Muscle of back (tissue), 11 donors: ENCODE data around the gene ARHGAP26. TPM values are rescaled to one million over a fixed set of nuclear protein-coding genes. Genes with fewer than 3 reads are reported as not detected.
A peak's percentile ranks its signal among the peaks of the same experiment; 100 is the strongest.
"Not testable (repeated sequence)": the region's sequence is repeated elsewhere in the genome, so short reads cannot be mapped to it uniquely, and the experiment has no call there.

Experiments used
- DNase-seq, 3 donors: peaks; one replicate each; pipeline versions ENCODE4 v3.0.0 to v3.0.0-alpha.2; 2013
- polyA plus RNA-seq, 10 donors: library from polyadenylated mRNA; unstranded; fragments of 120-200 nt; gene quantifications; one replicate each; pipeline ENCODE4 v1.2.1, GENCODE V29; 2013; ENCODE audit not compliant: insufficient read length in 10 of 10

The ARHGAP26 gene
- polyA plus RNA-seq, 10 donors: 10.7 to 23.3 (median 16.0) TPM

DNA sequence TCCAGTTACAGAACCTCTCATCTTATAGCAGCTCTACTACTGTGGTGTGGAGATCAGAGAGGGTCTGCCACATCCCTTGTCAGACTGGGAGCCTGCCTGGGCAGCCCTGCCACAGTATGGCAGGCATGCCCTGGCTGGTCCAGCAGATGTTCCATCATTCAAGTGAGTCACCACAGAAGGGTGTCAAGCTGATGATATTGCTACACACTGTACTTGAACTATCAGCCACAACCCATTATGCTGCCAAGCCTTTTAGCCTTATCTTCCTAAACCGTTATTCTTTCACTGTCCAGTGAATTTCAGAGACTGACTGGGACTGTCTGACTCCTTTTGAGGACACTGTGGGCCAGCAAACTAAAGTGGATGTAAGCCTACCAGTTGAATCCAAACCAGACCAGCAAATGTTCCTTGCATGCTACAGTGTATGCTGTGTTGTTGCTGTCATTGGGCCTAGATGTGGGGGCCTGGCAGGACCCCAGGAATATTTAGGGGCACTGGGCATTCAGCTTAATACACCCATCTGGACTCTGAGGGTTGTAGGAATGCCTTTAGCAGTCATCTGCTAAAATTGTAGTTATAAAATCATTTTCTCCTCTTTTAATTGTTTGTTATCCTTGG is 430.7 kb downstream of the ARHGAP26 start:
- DNase-seq: no peak

DNA sequence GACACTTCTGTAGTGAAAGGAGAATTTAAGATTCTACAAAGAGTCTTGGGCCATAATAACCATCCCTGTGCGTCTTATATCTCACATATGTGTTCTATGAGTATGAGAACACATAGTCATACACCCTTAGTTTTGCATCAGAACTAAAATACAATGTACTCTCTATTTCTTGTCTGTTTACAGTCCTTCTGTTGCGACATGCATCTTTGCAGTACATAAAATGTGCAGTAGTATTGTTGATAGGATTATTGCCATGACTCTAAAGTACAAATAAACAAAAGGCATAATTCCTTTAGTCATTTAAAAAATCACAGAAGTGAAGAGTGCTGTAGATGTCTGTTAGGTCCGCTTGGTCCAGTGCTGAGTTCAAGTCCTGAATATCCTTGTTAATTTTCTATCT is 431.4 kb downstream of the ARHGAP26 start:
- DNase-seq: no peak

- not testable (repeated sequence) for DNase-seq
Observed at GRCh38 chr5:143203301-143203956, 433.3 kb downstream of the ARHGAP26 start.

DNA sequence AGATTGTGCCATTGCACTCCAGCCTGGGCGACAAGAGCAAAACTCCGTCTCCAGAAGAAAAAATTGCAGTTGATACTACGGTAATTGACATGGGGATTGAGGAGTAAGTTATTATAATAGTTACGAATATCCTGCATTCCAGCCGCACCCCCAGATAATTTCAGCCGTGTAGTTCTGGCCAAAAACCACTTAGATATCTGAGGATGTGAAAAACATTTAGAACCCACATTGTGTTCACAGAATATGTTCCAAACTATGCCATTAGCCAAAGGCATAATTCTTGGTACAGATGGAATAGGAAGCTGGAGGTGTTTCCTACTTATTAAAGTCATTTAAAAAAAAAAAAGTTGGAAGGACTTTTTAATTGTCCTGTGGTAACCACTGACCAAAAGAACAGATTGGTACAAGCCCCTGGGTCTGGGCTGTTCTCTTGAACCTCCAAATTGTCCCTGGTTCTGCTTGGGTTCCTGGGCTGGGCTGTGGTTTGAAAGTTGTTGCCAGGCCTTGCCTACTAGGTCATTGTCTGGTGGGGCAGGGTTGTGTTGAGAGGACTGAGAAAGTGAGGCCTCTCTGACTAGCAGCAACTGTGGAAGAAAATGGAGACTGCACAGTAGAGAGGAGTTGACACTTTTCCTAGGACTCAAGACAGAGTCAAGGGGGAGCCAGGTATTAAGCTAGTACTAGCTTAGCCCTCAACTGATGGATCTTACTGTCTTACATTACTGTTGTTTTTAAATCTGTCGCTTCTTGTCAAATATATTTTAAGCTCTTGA is 434.5 kb downstream of the ARHGAP26 start:
- no peak for DNase-seq

DNA sequence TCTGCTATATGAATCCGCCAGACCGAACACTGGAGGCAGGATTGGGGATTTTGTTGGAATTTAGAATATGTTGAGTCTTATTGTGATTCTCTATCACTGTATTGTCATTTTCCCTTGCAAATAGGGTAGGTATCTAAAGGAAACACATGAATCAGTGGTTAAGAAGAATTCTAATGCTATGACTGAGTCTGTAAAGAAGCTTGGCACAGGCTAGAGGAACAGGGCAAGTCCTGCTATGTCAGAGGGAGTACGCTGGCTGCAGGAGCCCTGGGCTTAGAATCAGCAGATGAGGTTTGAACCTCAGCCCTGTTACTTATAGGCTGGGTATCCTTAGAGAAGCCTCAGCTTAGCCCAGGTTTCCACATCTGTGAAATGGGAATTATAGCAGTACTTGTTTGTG is 435.2 kb downstream of the ARHGAP26 start:
- DNase-seq: peak in 1 of 3 donors; percentile 89

DNA sequence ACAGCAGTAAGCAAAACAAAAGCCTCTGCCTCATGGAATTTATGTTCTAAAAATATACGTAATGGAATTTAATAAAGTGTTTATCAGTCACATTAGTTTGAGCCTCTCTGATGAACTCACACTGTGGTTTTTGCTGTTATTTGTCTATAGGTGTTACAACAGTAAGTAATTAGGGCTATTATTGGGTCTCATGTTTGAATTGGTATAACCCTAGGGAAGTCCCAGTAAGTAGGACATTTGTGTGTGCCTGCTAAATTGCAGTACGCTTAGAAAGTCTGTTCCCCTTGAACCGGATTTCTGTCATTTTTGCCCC is 435.7 kb downstream of the ARHGAP26 start:
- DNase-seq: no peak

DNA sequence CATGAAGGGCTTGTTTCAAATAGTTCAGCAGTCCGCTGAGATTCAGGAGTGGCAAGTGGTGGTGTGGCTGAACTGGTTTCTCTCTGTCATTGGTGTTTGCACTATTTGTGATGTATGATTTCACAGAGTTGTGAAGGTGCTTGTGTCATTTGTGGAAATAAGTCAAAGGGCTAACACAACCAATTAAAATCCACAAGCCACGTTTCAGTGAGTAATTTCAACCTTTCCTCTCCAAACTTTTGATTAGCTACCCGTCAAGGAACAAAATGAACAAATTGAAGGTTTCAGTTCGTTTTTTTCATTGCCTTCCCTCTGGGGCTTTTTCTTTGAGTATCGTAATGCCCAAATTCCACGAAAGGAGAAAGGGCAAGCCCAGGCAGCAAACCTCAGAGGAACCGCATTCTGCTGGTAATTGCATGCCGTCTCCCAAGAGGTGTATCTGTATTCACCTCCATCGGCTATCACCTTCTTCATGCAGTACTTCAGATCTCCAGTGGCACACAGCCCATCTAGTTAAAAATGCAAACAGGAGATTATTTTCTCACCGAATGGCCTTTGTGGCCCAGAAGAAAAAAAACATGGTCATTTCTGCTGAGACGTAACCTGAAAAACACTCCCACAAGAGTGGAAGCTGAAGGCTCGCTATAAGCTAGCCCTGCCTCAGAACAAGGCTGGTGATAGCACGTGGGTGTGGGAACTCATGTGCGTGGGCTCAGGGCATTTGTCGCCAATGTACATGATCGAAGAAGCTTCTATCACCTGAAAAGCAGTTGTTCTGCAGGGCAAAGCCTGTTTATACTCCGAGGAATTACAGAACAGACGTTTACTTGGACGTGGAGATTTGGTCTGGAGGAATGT is 436.2 kb downstream of the ARHGAP26 start:
- no peak for DNase-seq

DNA sequence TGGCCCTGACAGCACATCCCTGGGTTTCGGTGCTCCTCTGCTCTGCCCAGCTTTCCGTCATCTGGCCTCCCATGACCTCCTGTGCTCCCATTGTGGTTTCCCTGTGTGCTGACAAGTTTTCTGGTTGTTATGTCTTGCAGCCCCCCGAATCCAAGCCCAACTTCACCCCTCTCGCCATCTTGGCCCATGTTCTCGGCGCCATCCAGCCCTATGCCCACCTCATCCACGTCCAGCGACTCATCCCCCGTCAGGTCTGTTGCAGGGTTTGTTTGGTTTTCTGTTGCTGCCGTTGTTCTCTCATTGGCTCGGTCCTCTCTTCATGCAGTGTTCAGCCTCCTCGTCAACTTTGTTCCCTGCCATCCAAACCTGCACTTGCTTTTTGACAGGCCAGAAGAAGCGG is 436.9 kb downstream of the ARHGAP26 start:
- no peak for DNase-seq

- DNase-seq: peak in 1 of 3 donors; percentile 48
Observed at GRCh38 chr5:143207563-143208364, 437.6 kb downstream of the ARHGAP26 start.

DNA sequence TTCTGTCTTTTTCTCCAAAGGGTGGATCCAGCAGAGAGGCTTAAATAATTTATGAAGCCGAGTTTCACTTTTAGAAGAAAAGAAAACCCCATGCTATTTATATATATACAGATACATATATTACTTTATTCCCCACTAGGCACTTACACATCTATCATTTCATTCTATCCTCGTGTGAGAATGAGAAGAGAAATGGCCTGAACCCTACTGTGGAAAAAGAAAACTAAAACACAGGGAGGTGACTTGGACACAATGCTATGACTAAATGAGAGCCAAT is 438.1 kb downstream of the ARHGAP26 start:
- DNase-seq: no peak

DNA sequence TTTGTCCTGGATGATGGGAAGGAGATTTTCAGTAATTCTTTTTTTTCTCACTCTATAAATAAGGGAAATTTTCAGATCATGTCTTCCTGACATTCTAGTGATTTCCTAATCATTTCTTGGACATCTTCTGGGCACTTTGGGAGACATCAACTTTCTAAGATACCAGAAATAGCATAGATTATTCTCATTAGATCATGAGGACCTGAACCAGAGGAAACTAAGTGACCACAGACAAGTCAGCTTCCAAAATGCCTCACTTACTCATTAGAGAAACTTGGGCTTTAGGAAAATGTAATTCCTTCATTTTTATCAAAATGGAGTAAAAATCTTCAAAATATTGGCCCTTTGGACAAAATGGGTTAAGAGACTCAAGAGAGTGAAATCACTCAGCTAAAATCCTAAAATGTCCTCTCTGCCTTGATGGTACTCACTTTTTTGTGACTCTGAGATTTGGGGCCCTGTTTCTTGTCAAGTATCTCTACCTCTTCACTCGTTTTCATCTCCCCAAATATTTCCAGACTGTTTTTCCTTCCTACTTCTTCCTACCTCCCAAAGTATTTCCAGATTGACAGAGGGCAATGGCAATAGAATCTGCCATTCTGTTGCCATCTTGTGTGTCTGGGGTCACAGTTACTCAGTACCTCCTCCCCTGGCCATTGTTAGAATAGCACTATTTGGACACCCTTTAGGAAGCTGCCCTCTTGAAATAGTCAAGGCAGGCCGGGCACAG is 438.8 kb downstream of the ARHGAP26 start:
- DNase-seq: no peak

DNA sequence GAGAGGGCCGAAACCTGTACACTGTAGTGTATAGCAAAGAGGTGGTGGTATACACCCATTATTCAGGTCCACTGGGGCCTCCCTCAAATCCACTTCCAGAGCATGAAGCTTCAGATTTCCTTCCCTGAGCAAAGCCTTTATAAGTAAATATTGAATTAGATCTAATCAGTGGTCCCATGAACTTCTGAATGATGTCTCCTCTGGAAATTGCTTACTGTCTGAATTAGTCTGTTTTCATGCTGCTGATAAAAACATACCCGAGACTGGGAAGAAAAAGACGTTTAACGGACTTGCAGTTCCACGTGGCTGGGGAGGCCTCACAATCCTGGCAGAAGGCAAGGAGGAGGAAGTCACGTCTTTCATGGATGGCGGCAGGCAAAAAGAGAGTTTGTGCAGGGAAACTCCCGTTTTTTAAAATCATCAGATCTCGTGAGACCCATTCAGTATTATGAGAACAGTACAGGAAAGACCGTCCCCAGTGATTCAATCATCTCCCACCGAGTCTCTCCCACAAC is 439.8 kb downstream of the ARHGAP26 start:
- DNase-seq: no peak

- no peak for DNase-seq
Observed at GRCh38 chr5:143210576-143210975, 440.4 kb downstream of the ARHGAP26 start.

DNA sequence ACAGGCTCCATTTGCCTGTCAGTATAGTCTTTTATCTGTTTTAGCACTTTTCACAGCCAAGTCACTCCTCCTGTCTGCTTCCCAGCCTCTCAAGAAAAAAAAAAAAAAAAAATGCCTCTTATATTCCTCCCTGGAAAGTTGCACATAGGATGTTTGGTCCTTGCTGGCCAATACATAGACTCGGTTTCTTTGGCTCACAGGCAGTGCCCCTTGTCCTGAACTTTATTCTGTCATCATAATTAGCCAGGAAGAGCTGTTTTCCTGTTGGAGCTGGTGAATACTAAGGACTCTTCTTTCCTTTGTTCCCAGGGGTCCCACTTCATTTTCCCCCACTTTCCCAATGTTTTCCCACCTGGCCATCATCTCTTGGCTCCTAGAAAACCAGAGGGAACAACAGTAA is 442.1 kb downstream of the ARHGAP26 start:
- no peak for DNase-seq

- peak in 1 of 3 donors; percentile 59 for DNase-seq
Observed at GRCh38 chr5:143213231-143213850, 443.2 kb downstream of the ARHGAP26 start.

- DNase-seq: no peak
Observed at GRCh38 chr5:143213851-143214363, 443.7 kb downstream of the ARHGAP26 start.

- no peak for DNase-seq
Observed at GRCh38 chr5:143214458-143214857, 444.3 kb downstream of the ARHGAP26 start.

DNA sequence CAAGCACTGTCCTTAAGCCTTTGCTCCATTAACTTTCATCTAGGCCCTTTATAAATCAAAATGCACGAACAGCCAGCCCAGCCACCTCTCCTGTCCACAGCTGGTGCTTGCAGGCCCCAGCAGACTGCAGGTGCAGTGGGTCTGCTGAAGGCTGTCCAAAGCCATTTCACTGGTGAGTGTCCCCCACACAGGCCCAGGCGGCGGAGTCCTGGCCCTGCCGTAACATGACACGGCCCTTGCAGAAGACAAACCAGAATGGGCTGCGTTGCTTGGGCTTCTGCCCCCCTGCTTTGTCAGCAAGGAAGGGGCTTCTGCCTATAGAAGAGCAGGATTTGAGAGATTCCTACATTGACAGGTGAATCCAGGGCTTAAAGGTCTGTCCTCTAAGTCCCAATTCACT is 444.7 kb downstream of the ARHGAP26 start:
- DNase-seq: no peak

DNA sequence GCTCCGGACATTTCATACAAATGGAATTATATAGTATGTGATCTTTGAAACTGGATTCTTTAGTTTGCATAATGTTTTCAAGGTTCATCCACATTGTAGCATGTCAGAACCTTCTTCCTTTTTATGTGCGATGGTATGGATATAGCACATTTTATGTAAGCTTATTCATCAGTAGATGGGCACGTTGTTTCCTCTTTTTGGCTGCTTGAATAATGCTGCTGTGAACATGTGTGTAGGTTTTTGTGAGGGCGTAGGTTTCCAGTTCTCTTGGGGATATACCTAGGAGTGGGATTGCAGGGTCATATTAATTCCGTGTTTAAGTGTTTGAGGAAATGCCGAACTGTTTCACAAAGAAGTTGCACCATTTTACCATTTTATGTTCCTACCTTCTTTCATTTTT is 445.5 kb downstream of the ARHGAP26 start:
- no peak for DNase-seq

- no peak for DNase-seq
Observed at GRCh38 chr5:143216211-143216610, 446.0 kb downstream of the ARHGAP26 start.
